A549 (cell line): Measurements from ENCODE around the gene TUBA4B. TPM values are rescaled to one million over a fixed set of nuclear protein-coding genes. Genes with fewer than 3 reads are reported as not detected.

Experiments used
- ATAC-seq, 2 experiments: fragments of 200-7000 bp in 1 of 2; fragments of >200 bp in 1 of 2; cut with Nextera tagmentation in 1 of 2; cut with Tn5 transposase in 1 of 2; 3 replicates each; pipeline versions ENCODE4 v1.8.0 to v1.9.1; 2018 to 2020; ENCODE audit warnings: mild to moderate bottlenecking in 1 of 2, moderate library complexity in 1 of 2
- CTCF ChIA-PET: fragments of 300-600 bp; sonication (Branson Sonifier 250); formaldehyde crosslinking; extraction: SDS; loops from one replicate; lab custom pipeline; 2021; ENCODE audit warnings: antibody characterized with exemption, inconsistent platforms; lab: Yijun Ruan, JAX
- POLR2A ChIA-PET: fragments of 350-600 bp; formaldehyde crosslinking; extraction: SDS; loops from one replicate; lab custom pipeline; 2021; ENCODE audit warnings: antibody characterized with exemption, inconsistent platforms; lab: Yijun Ruan, JAX
- DNase-seq, 2 experiments: peaks; one replicate each; pipeline versions ENCODE4 v3.0.0 to v3.0.0-alpha.2; 2011 to 2016; ENCODE audit warnings: low read depth in 1 of 2, low spot score in 1 of 2
- FAIRE-seq: peaks from 2 replicates; lab custom pipeline; 2011; peaks lifted over from hg19 to GRCh38; lab: Jason Lieb, UNC
- H3K27ac ChIP-seq, 2 experiments: fragments of >200 bp; sonication (Bioruptor Twin); formaldehyde crosslinking; 3 replicates each; pipeline ENCODE4 v1.5.1; 2016 to 2017
- H3K4me1 ChIP-seq: fragments of >200 bp; sonication (Bioruptor Twin); formaldehyde crosslinking; 3 replicates; pipeline ENCODE4 v1.6.1; 2016
- H3K4me2 ChIP-seq: fragments of >200 bp; sonication (Bioruptor Twin); formaldehyde crosslinking; 3 replicates; pipeline ENCODE4 v1.6.1; 2016
- H3K4me3 ChIP-seq: fragments of >200 bp; sonication (Bioruptor Twin); formaldehyde crosslinking; 3 replicates; pipeline ENCODE4 v1.5.1; 2016
- H3K9me3 ChIP-seq: fragments of >200 bp; sonication (Bioruptor Twin); formaldehyde crosslinking; 3 replicates; pipeline ENCODE4 v1.6.1; 2016
- ATOH8 ChIP-seq: fragments of 250-450 bp; sonication (Bioruptor Pico); IDR thresholded peaks from 2 replicates; pipeline ENCODE4 v1.5.0; 2020; ENCODE audit warnings: low read depth, mild to moderate bottlenecking, moderate library complexity
- CHD4 ChIP-seq: fragments of 200-600 bp; sonication (generic); IDR thresholded peaks from 2 replicates; pipeline ENCODE4 v1.6.1; 2016; ENCODE audit warnings: antibody characterized with exemption, mild to moderate bottlenecking, borderline replicate concordance
- E2F6 ChIP-seq: IDR thresholded peaks from 2 replicates; pipeline ENCODE4 v1.6.1; 2012; ENCODE audit warnings: low read depth, borderline replicate concordance
- EHF ChIP-seq: fragments of 250-450 bp; sonication (Bioruptor Pico); IDR thresholded peaks from 2 replicates; pipeline ENCODE4 v1.5.0; 2020; ENCODE audit warnings: mild to moderate bottlenecking
- FOSL2 ChIP-seq, 2 experiments: fragments of 450-650 bp in 1 of 2; fragments of >200 bp in 1 of 2; sonication (Bioruptor Twin) in 1 of 2; formaldehyde crosslinking; IDR thresholded peaks; 2 replicates each; pipeline versions ENCODE4 v1.5.0 to v1.6.1; 2016 to 2020; ENCODE audit warnings: mild to moderate bottlenecking in 1 of 2, moderate library complexity in 1 of 2
- FOXS1 ChIP-seq: fragments of 250-450 bp; sonication (Bioruptor Pico); IDR thresholded peaks from 2 replicates; pipeline ENCODE4 v1.5.0; 2020; ENCODE audit warnings: mild to moderate bottlenecking, moderate library complexity
- HEYL ChIP-seq: fragments of 250-450 bp; sonication (Bioruptor Pico); IDR thresholded peaks from 2 replicates; pipeline ENCODE4 v1.8.0; 2021; ENCODE audit warnings: mild to moderate bottlenecking, moderate library complexity
- HOXB13 ChIP-seq: fragments of 250-450 bp; sonication (Bioruptor Pico); IDR thresholded peaks from 2 replicates; pipeline ENCODE4 v1.5.0; 2020; ENCODE audit warnings: low read depth, mild to moderate bottlenecking, moderate library complexity
- JUN ChIP-seq, 2 experiments: fragments of >200 bp; sonication (Bioruptor Twin); formaldehyde crosslinking; IDR thresholded peaks; 2 replicates in 1 of 2; 3 replicates in 1 of 2; pipeline ENCODE4 v1.6.1; 2016 to 2017
- JUNB ChIP-seq: fragments of >200 bp; sonication (Bioruptor Twin); formaldehyde crosslinking; IDR thresholded peaks from 2 replicates; pipeline ENCODE4 v1.6.1; 2016
- KDM1A ChIP-seq: fragments of 200-600 bp; sonication (generic); IDR thresholded peaks from 2 replicates; pipeline ENCODE4 v1.6.1; 2016; ENCODE audit warnings: low read depth, mild to moderate bottlenecking
- MAFK ChIP-seq: fragments of 450-650 bp; IDR thresholded peaks from 2 replicates; pipeline ENCODE4 v1.6.1; 2014; ENCODE audit not compliant: partially characterized antibody
- NR3C1 ChIP-seq: fragments of >200 bp; sonication (Bioruptor Twin); formaldehyde crosslinking; IDR thresholded peaks from 3 replicates; pipeline ENCODE4 v1.6.1; 2017
- PBX3 ChIP-seq: IDR thresholded peaks from 2 replicates; pipeline ENCODE4 v1.6.1; 2012
- PHF8 ChIP-seq: fragments of 200-600 bp; sonication (generic); IDR thresholded peaks from 2 replicates; pipeline ENCODE4 v1.6.1; 2016; ENCODE audit warnings: low read depth, mild to moderate bottlenecking, antibody characterized with exemption, moderate library complexity, borderline replicate concordance
- RAD21 ChIP-seq, 2 experiments: fragments of >200 bp in 1 of 2; sonication (Bioruptor Twin) in 1 of 2; formaldehyde crosslinking in 1 of 2; IDR thresholded peaks in 1 of 2; conservative IDR thresholded peaks in 1 of 2; 2 replicates in 1 of 2; 3 replicates in 1 of 2; pipeline ENCODE4 v1.6.1; 2012 to 2018; ENCODE audit warnings: inconsistent platforms in 1 of 2
- RCOR1 ChIP-seq: fragments of 150-350 bp; IDR thresholded peaks from 2 replicates; pipeline ENCODE4 v1.6.1; 2014; ENCODE audit warnings: antibody characterized with exemption, low read length, low read depth
- REST ChIP-seq: fragments of 200-600 bp; sonication (generic); IDR thresholded peaks from 2 replicates; pipeline ENCODE4 v1.6.1; 2016; ENCODE audit warnings: antibody characterized with exemption, mild to moderate bottlenecking, moderate library complexity
- RFX5 ChIP-seq: fragments of 450-650 bp; IDR thresholded peaks from 2 replicates; pipeline ENCODE4 v1.7.1; 2014; ENCODE audit warnings: antibody characterized with exemption, mild to moderate bottlenecking, moderate library complexity
- RNF2 ChIP-seq: fragments of 200-600 bp; sonication (generic); IDR thresholded peaks from 2 replicates; pipeline ENCODE4 v1.6.1; 2016; ENCODE audit warnings: low read depth, mild to moderate bottlenecking, antibody characterized with exemption, moderate library complexity, borderline replicate concordance
- SMC3 ChIP-seq: fragments of >200 bp; sonication (Bioruptor Twin); formaldehyde crosslinking; IDR thresholded peaks from 3 replicates; pipeline ENCODE4 v1.6.1; 2018; ENCODE audit warnings: inconsistent platforms
- SREBF2 ChIP-seq: fragments of 450-650 bp; IDR thresholded peaks from 2 replicates; pipeline ENCODE4 v1.6.1; 2014; ENCODE audit warnings: mild to moderate bottlenecking, moderate library complexity
- TFCP2L1 ChIP-seq: fragments of 250-450 bp; sonication (Bioruptor Pico); IDR thresholded peaks from 2 replicates; pipeline ENCODE4 v1.5.0; 2021; ENCODE audit warnings: mild to moderate bottlenecking
- TP53 ChIP-seq: fragments of 250-450 bp; sonication (Bioruptor Pico); IDR thresholded peaks from 2 replicates; pipeline ENCODE4 v1.5.0; 2021; ENCODE audit warnings: mild to moderate bottlenecking, moderate library complexity
- USF2 ChIP-seq: fragments of 450-650 bp; IDR thresholded peaks from 2 replicates; pipeline ENCODE4 v1.6.1; 2014; ENCODE audit warnings: antibody characterized with exemption
- ZFP36 ChIP-seq: fragments of 450-650 bp; IDR thresholded peaks from 2 replicates; pipeline ENCODE4 v1.6.1; 2014; ENCODE audit warnings: borderline replicate concordance; ENCODE audit not compliant: partially characterized antibody
- WGBS: methylation state at CpG from one replicate; pipeline ENCODE4 v1.1.6; 2017; ENCODE audit errors: missing lambda C conversion rate; 5-methylcytosine and 5-hydroxymethylcytosine counted together
- polyA plus RNA-seq, 4 experiments: library from polyadenylated mRNA; depleted of rRNA in 3 of 4; stranded (reverse); fragments of >200 nt; fragmentation: RNase III in 1 of 4; extraction: RNeasy Plus Mini Kit Qiagen cat#74134 plus additional on column Dnase treatment in 1 of 4; gene quantifications; 2 replicates in 3 of 4; 3 replicates in 1 of 4; pipeline ENCODE4 v1.2.3, GENCODE V29; 2011 to 2017

Gene TUBA4B
- polyA plus RNA-seq, 2 of the 4 experiments (the other 2 are of a cell fraction) = 0.71 to 0.94 TPM

- TF ChIP-seq FOXS1 (CRISPR knock-in tag) = no peak
- no peak for TF ChIP-seq TFCP2L1 (CRISPR knock-in tag)
- no peak for TF ChIP-seq ZFP36
- TF ChIP-seq ATOH8 (CRISPR knock-in tag) = peak; percentile 80; the same call in 1 of the 2 replicates
- TF ChIP-seq USF2 = no peak
- TF ChIP-seq CHD4 = no peak
Measured at GRCh38 chr2:219229305-219230058, 23.6 kb upstream of the TUBA4B start, which contains the start of the genes ANKZF1 and ATG9A (continued).

GRCh38 chr2:219230059-219230540, 22.9 kb upstream of the TUBA4B start:
- DNase-seq (no peak), FAIRE-seq (no peak), ATAC-seq (peak; percentile 44 to 51)
- peak overlapping the region; percentile 81 to 95 for H3K27ac ChIP-seq
- 2% methylated on average over 18 of the region's 24 CpGs for whole genome bisulfite sequencing
- H3K4me2 ChIP-seq = peak overlapping the region; percentile 91
- peak; percentile 40; the same call in 1 of the 2 replicates for TF ChIP-seq E2F6
- no peak for TF ChIP-seq KDM1A
- peak in 1 of 2 experiments; percentile 15; a peak in 2 of 5 replicates for TF ChIP-seq JUN (IDR thresholded peaks at IDR 0.05)
- CTCF ChIA-PET = interaction anchor here (0.7 to 9.4 kb wide), 14 partner anchors 9 to 378 kb away, joined by 3 to 86 read pairs (median 4); partner anchors contain the start of genes DNAJB2 and TUBA4A
- peaks cover 19% of the 10 kb centered on the region for H3K4me1 ChIP-seq
- H3K4me3 ChIP-seq = peak overlapping the region; percentile 85
- POLR2A ChIA-PET = interaction anchor here (1.0 to 2.6 kb wide), 10 partner anchors 9 to 65 kb away, joined by 3 to 19 read pairs (median 8); partner anchors contain the start of genes DNAJB2, GLB1L, STK16 and TUBA4B
- no peaks in the 10 kb centered on the region for H3K9me3 ChIP-seq

- Histone ChIP-seq H3K4me2 (no peak overlapping the region), H3K27ac (no peak overlapping the region), H3K4me3 (no peak overlapping the region), H3K9me3 (no peaks in the 10 kb centered on the region), H3K4me1 (peaks cover 8% of the 10 kb centered on the region; the same call in 2 of the 3 replicates)
- no peak for DNase-seq
- no peak for FAIRE-seq
- 93% methylated on average over 3 of the region's 3 CpGs for WGBS
- ATAC-seq = no peak
- POLR2A ChIA-PET = interaction anchor here (1.2 kb wide), 1 partner anchor 11 kb away, joined by 5 read pairs; the partner anchor contains the start of genes GLB1L and STK16
- CTCF ChIA-PET = interaction anchor here (1.0 to 9.4 kb wide), 8 partner anchors 11 to 75 kb away, joined by 3 to 86 read pairs (median 4); partner anchors contain the start of genes GLB1L and STK16
- TF ChIP-seq FOSL2 (IDR thresholded peaks at IDR 0.05) (no peak), FOSL2 (CRISPR knock-in tag; IDR thresholded peaks at IDR 0.05) (no peak), SREBF2 (no peak), PHF8 (no peak), HEYL (no peak), EHF (CRISPR knock-in tag) (no peak), PBX3 (no peak), HOXB13 (CRISPR knock-in tag) (no peak), RFX5 (no peak), NR3C1 (no peak), SMC3 (no peak), RCOR1 (no peak), RAD21 (conservative IDR thresholded peaks at IDR 0.05 in 1 of 2, IDR thresholded peaks at IDR 0.05 in 1 of 2) (no peak), MAFK (no peak), TP53 (no peak), REST (no peak), ZFP36 (no peak), RNF2 (no peak), JUNB (no peak)
Measured at GRCh38 chr2:219234331-219234730, 18.7 kb upstream of the TUBA4B start.
